A673 (cell line): ENCODE results near the gene PSMB10. TPM values are rescaled to one million over a fixed set of nuclear protein-coding genes. Genes with fewer than 3 reads are reported as not detected.

Experiments
- Bru-seq: library from RNA; stranded (reverse); fragments of 400-500 nt; gene quantifications from one replicate; lab custom pipeline; 2021; lab: Mats Ljungman, UMichigan
- BruChase-seq, 2 experiments: library from RNA; stranded (reverse); fragments of 400-500 nt; gene quantifications; one replicate each; lab custom pipeline; 2021; lab: Mats Ljungman, UMichigan
- BruUV-seq: library from RNA; stranded (reverse); fragments of 400-500 nt; replicated peaks from 2 replicates; lab custom pipeline; 2021; lab: Mats Ljungman, UMichigan
- CTCF ChIA-PET: fragments of 300-600 bp; sonication (Branson Sonifier 250); formaldehyde crosslinking; loops from one replicate; lab custom pipeline; 2022; ENCODE audit warnings: antibody characterized with exemption; lab: Charles Lee
- POLR2A ChIA-PET: fragments of 300-600 bp; sonication (Branson Sonifier 250); formaldehyde crosslinking; loops from one replicate; lab custom pipeline; 2022; ENCODE audit warnings: antibody characterized with exemption; ENCODE audit not compliant: low non-redundant PET; lab: Charles Lee
- DNase-seq: peaks from one replicate; pipeline ENCODE4 v3.0.0-alpha.2; 2015; ENCODE audit warnings: low spot score
- H3K27ac ChIP-seq: fragments of 200-600 bp; sonication (generic); 2 replicates; pipeline ENCODE4 v1.5.1; 2016; ENCODE audit warnings: mixed run types, low read depth, mild to moderate bottlenecking, mixed read lengths, antibody characterized with exemption, low read length; ENCODE audit not compliant: poor library complexity, severe bottlenecking
- H3K27me3 ChIP-seq: fragments of 200-600 bp; sonication (generic); replicated peaks from 2 replicates; pipeline ENCODE4 v1.6.1; 2017; ENCODE audit warnings: mixed run types, low read depth, mild to moderate bottlenecking, mixed read lengths, antibody characterized with exemption, low read length; ENCODE audit not compliant: insufficient read depth, poor library complexity
- H3K36me3 ChIP-seq: fragments of 200-600 bp; sonication (generic); 2 replicates; pipeline ENCODE4 v1.6.1; 2016; ENCODE audit warnings: mixed run types, mild to moderate bottlenecking, mixed read lengths, antibody characterized with exemption, low read length; ENCODE audit not compliant: insufficient read depth, poor library complexity, severe bottlenecking
- H3K4me1 ChIP-seq: fragments of 200-600 bp; sonication (generic); 2 replicates; pipeline ENCODE4 v1.6.1; 2017; ENCODE audit warnings: mixed run types, mild to moderate bottlenecking, mixed read lengths, antibody characterized with exemption, low read length; ENCODE audit not compliant: insufficient read depth, poor library complexity, severe bottlenecking
- H3K4me3 ChIP-seq: fragments of 200-600 bp; sonication (generic); 2 replicates; pipeline ENCODE4 v1.5.1; 2016; ENCODE audit warnings: low read depth, mixed run types, mild to moderate bottlenecking, mixed read lengths, low read length; ENCODE audit not compliant: poor library complexity, severe bottlenecking
- H3K9me3 ChIP-seq: fragments of 200-600 bp; sonication (generic); 2 replicates; pipeline ENCODE4 v1.6.1; 2016; ENCODE audit warnings: mixed run types, low read depth, mild to moderate bottlenecking, mixed read lengths, antibody characterized with exemption, low read length; ENCODE audit not compliant: poor library complexity, severe bottlenecking
- CTCF ChIP-seq: fragments of 300-800, 200-600 bp; sonication (generic); conservative IDR thresholded peaks from 2 replicates; pipeline ENCODE4 v1.5.1; 2017; ENCODE audit warnings: low read depth, mild to moderate bottlenecking, antibody characterized with exemption, low read length, moderate library complexity, mixed read lengths
- EZH2 ChIP-seq: fragments of 200-600 bp; sonication (generic); IDR thresholded peaks from 2 replicates; pipeline ENCODE4 v1.6.1; 2017; ENCODE audit warnings: borderline replicate concordance, low read depth, mild to moderate bottlenecking, mixed read lengths, antibody characterized with exemption, low read length; ENCODE audit not compliant: poor library complexity, severe bottlenecking
- intact Hi-C: fragments of 100-400 bp; cut with micrococcal nuclease; formaldehyde crosslinking; loops from one replicate; pipeline ENCODE4 v1.10.0; 2022; ENCODE audit not compliant: unreplicated experiment
- long read RNA-seq: library from polyadenylated mRNA; stranded (forward); transcript quantifications from one replicate; pipeline ENCODE4 v2.0.0, GENCODE V29; 2022
- total RNA-seq: library from RNA; stranded (reverse); gene quantifications from 2 replicates; pipeline ENCODE4 v1.2.3, GENCODE V29; 2021

The PSMB10 gene
- 21.6 and 24.8 TPM in 2 replicates for total RNA-seq
- Bru-seq, nascent RNA: percentile 43 among the genes with signal in this experiment
- BruChase-seq, experiment 1, labeled RNA remaining after a 2-hour chase: percentile 48 among the genes with signal in this experiment
- BruChase-seq, experiment 2, labeled RNA remaining after a 6-hour chase: percentile 50 among the genes with signal in this experiment
- long read RNA-seq, transcript PSMB10-203 (4 exons, 591 nt): major isoform, 16 of 20 reads
- long read RNA-seq, partial matches to known transcripts: 2 of 20 reads
- long read RNA-seq, other reads (novel, unspliced or antisense): 0 of 20 reads

DNA sequence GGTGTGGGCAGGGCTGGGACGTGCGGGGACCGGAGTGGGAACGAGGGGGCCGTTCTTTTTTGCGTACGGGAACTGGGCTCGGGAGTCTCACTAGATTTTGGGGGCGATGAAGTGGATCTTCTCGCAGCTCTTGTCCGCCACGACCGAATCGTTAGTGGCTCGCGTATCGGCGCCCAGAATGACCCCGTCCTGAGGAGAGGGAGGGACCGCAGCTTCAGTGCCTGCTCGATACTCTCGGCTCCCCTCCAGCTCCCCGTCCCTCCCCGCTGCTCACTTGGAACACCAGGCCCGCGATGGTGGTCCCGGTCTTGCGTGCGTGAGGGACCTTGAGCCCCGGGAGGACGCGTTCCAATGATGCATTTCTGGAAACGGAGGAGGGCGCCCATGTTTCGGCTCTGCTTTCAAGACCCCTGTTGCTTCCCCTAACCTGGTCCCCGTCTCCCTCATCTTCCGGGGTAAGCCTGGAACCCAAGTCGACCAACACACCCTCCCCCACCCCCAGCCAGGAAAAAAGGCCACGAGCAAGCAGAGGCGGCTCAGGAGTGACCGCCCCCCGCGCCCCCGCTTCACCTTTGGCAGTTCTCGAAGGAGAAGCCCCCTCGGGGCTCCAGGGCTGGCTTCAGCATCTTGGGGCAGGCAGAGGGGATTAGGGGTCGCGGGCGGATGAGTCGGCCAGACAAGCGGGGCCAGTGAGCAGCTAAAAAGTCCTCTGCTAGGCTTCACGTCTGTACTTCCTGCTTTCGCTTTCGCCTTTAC lies at the start of gene PSMB10:
TSS of gene PSMB10 (minus strand) at position 727 of the 756 bp plus-strand sequence. CDS start at position 626, 101 bp downstream.
- BruUV-seq: TSS peak; percentile 40
- H3K36me3 ChIP-seq: peaks cover 2% of the 10 kb centered on the region

DNA sequence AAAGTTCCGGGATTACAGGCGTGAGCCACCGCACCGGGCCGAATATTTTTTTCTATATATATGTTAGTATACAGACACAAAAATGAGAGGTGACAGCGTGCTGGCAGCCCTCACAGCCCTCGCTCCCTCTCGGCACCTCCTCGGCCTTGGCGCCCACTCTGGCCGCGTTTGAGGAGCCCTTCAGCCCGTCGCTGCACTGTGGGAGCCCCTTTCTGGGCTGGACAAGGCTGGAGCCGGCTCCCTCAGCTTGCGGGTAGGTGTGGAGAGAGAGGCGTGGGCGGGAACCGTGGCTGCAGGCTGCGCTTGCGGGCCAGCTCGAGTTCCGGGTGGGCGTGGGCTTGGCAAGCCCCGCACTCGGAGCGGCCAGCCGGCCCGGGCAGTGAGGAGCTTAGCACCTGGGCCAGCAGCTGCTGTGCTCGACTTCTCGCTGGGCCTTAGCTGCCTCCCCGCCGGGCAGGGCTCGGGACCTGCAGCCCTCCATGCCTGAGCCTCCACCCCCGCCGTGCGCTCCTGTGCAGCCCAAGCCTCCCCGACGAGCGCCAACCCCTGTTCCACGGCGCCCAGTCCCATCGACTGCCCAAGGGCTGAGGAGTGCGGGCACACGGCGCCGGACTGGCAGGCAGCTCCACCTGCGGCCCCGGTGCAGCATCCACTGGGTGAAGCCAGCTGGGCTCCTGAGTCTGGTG lies 45.5 kb upstream of the PSMB10 start:
- Histone ChIP-seq H3K27ac (no peak overlapping the region), H3K36me3 (no peaks in the 10 kb centered on the region), H3K4me3 (no peak overlapping the region), H3K4me1 (no peaks in the 10 kb centered on the region), H3K9me3 (no peaks in the 10 kb centered on the region), H3K27me3 (no peaks in the 10 kb centered on the region)
- BruUV-seq: no TSS peak
- CTCF ChIA-PET: interaction anchor here (0.6 kb wide), 1 partner anchor 252 kb away, joined by 4 read pairs; no protein-coding TSS in a partner anchor
- POLR2A ChIA-PET: no interaction called here
- DNase-seq: no peak
- intact Hi-C loops: no loop called here
- no peak for TF ChIP-seq CTCF
- TF ChIP-seq EZH2: no peak

More for the DNA sequence above, at the start of gene PSMB10:
- H3K4me3 ChIP-seq: peak within 1 kb of the TSS; percentile 85
- peak; percentile 55 for DNase-seq
- intact Hi-C loops: no loop called here
- peak within 1 kb of the TSS; percentile 75 for H3K27ac ChIP-seq
- CTCF ChIA-PET: interaction anchor here (1.1 to 1.5 kb wide), 2 partner anchors 10 to 52 kb away, joined by 3 to 7 read pairs; partner anchors contain the start of gene NRN1L
- H3K9me3 ChIP-seq: no peaks in the 10 kb centered on the region
- H3K4me1 ChIP-seq: peaks cover 16% of the 10 kb centered on the region
- POLR2A ChIA-PET: interaction anchor here (0.6 kb wide), 1 partner anchor 306 kb away, joined by 8 read pairs; no protein-coding TSS in a partner anchor
- no peaks in the 10 kb centered on the region for H3K27me3 ChIP-seq
- TF ChIP-seq EZH2: no peak
- no peak for TF ChIP-seq CTCF

DNA sequence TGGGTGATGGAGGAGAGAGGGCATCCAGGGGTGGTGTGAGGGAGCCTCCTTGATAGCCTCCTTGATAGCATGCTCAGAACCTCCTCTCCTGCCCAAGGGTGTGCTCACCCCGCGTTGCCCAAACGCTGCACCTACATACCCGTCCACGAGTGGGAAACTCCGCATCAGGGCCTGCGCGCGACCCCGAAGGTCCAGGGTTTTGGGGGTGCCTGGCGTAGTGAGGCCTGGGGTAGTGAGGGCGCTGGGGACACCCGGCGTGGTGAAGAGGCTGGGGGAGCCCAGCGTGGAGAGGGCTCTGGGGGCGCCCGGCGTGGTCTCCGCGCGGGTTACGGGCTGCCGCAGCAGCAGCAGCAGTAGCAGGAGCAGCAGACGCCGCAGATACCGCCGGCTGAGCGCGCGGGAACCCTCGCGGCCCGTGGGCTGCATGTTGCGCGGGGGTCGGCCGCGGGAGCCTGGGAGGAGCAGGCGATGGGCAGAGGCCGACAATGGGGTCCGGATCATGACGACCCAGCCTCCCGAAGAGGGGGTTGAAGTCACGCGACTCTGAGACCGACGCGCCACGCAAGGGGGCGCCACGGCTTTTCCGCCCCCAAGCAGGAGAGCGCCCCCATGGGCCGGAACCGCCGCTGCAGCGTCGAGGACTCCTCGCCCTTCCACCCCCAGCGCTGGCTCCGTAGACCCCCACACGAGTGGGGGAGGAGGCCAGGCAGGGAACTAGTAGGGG lies 43.5 kb upstream of the PSMB10 start, which contains the start of gene DPEP3:
TSS of gene DPEP3 (minus strand) at position 545 of the 724 bp plus-strand sequence. CDS start at position 426, 119 bp downstream.
- Histone ChIP-seq H3K36me3 (no peaks in the 10 kb centered on the region), H3K27ac (no peak within 1 kb of the TSS), H3K9me3 (no peaks in the 10 kb centered on the region), H3K4me3 (no peak within 1 kb of the TSS), H3K4me1 (no peaks in the 10 kb centered on the region), H3K27me3 (no peaks in the 10 kb centered on the region)
- BruUV-seq: no TSS peak
- intact Hi-C loops: no loop called here
- DNase-seq: no peak
- CTCF ChIA-PET: no interaction called here
- TF ChIP-seq CTCF (peak; percentile 38; the same call in 1 of the 2 replicates), EZH2 (no peak)
- POLR2A ChIA-PET: no interaction called here
